KMS-11 (cell line): ENCODE results near the gene NT5DC2.

ENCODE experiments used
- H2AFZ ChIP-seq: fragments of 200-600 bp; sonication (generic); 2 replicates; pipeline ENCODE4 v1.6.1; 2016; ENCODE audit warnings: antibody characterized with exemption, mixed run types, low read depth
- H3K27ac ChIP-seq: fragments of 200-600 bp; sonication (generic); 2 replicates; pipeline ENCODE4 v1.6.1; 2016; ENCODE audit warnings: mild to moderate bottlenecking, mixed run types
- H3K27me3 ChIP-seq: fragments of 200-600 bp; sonication (generic); 2 replicates; pipeline ENCODE4 v1.6.1; 2017; ENCODE audit warnings: mild to moderate bottlenecking, low read depth, mixed run types, moderate library complexity; ENCODE audit not compliant: insufficient read depth
- H3K36me3 ChIP-seq: fragments of 200-600 bp; sonication (generic); 2 replicates; pipeline ENCODE4 v1.6.1; 2017; ENCODE audit warnings: mild to moderate bottlenecking, mixed run types; ENCODE audit not compliant: insufficient read depth
- H3K4me1 ChIP-seq: fragments of 200-600 bp; sonication (generic); 2 replicates; pipeline ENCODE4 v1.6.1; 2016; ENCODE audit warnings: mild to moderate bottlenecking, low read depth, mixed run types; ENCODE audit not compliant: poor library complexity, severe bottlenecking
- H3K4me2 ChIP-seq: fragments of 200-600 bp; sonication (generic); 2 replicates; pipeline ENCODE4 v1.7.0; 2016; ENCODE audit warnings: mild to moderate bottlenecking, mixed run types
- H3K4me3 ChIP-seq: fragments of 200-600 bp; sonication (generic); IDR thresholded peaks from 2 replicates; pipeline ENCODE4 v1.6.1; 2017; ENCODE audit warnings: low read depth, low read length, mixed read lengths; ENCODE audit not compliant: insufficient read depth
- H3K79me2 ChIP-seq: fragments of 200-600 bp; sonication (generic); 2 replicates; pipeline ENCODE4 v1.6.1; 2016; ENCODE audit warnings: low read depth, mixed run types; ENCODE audit not compliant: insufficient read depth
- H3K9ac ChIP-seq: fragments of 200-600 bp; sonication (generic); 2 replicates; pipeline ENCODE4 v1.6.1; 2016; ENCODE audit warnings: mild to moderate bottlenecking, mixed run types
- H4K20me1 ChIP-seq: fragments of 200-600 bp; sonication (generic); 2 replicates; pipeline ENCODE4 v1.6.1; 2016; ENCODE audit warnings: mild to moderate bottlenecking, mixed run types; ENCODE audit not compliant: insufficient read depth
- CTCF ChIP-seq: fragments of 200-600 bp; sonication (generic); conservative IDR thresholded peaks from 2 replicates; pipeline ENCODE4 v1.6.1; 2017; ENCODE audit warnings: low read depth, mild to moderate bottlenecking, antibody characterized with exemption, low read length, moderate library complexity, mixed read lengths

Gene NT5DC2

GRCh38 chr3:52529376-52530333, 4.0 kb downstream of the NT5DC2 start:
- Histone ChIP-seq H2AFZ (no peak overlapping the region), H3K27ac (no peak overlapping the region), H3K4me2 (no peak overlapping the region), H3K36me3 (no peaks in the 10 kb centered on the region), H3K9ac (no peak overlapping the region), H3K79me2 (peaks cover 6% of the 10 kb centered on the region; the same call in 1 of the 2 replicates), H4K20me1 (no peaks in the 10 kb centered on the region), H3K27me3 (no peaks in the 10 kb centered on the region), H3K4me1 (no peaks in the 10 kb centered on the region), H3K4me3 (no peak overlapping the region)
- no peak for TF ChIP-seq CTCF

- no peak for TF ChIP-seq CTCF
- Histone ChIP-seq H3K79me2 (peaks cover 6% of the 10 kb centered on the region; the same call in 1 of the 2 replicates), H3K36me3 (no peaks in the 10 kb centered on the region), H2AFZ (no peak overlapping the region), H4K20me1 (no peaks in the 10 kb centered on the region), H3K4me3 (no peak overlapping the region), H3K4me2 (no peak overlapping the region), H3K27ac (no peak overlapping the region), H3K9ac (no peak overlapping the region), H3K27me3 (no peaks in the 10 kb centered on the region), H3K4me1 (no peaks in the 10 kb centered on the region)
Measured at GRCh38 chr3:52528586-52529375, 4.9 kb downstream of the NT5DC2 start.

- Histone ChIP-seq H4K20me1 (no peaks in the 10 kb centered on the region), H3K27ac (no peak overlapping the region), H3K36me3 (no peaks in the 10 kb centered on the region), H2AFZ (no peak overlapping the region), H3K9ac (no peak overlapping the region), H3K79me2 (peaks cover 6% of the 10 kb centered on the region; the same call in 1 of the 2 replicates), H3K4me3 (no peak overlapping the region), H3K4me1 (no peaks in the 10 kb centered on the region), H3K27me3 (no peaks in the 10 kb centered on the region), H3K4me2 (no peak overlapping the region)
- no peak for TF ChIP-seq CTCF
Measured at GRCh38 chr3:52527732-52528585, 5.7 kb downstream of the NT5DC2 start.
